Uterus (tissue), 2 donors: Measurements from ENCODE around the gene EPOP.

Source experiments
- POLR2A ChIP-seq, 2 donors: fragments of 450-650 bp; IDR thresholded peaks; one replicate each; pipeline ENCODE4 v1.6.1; 2016; ENCODE audit warnings: antibody characterized with exemption in 2 of 2, mild to moderate bottlenecking in 1 of 2, moderate library complexity in 1 of 2
- TF ChIP-seq, protein P1 (sequence below), 4 experiments: fragments of 200-600 bp in 2 of 4; fragments of 450-650 bp in 2 of 4; sonication (generic) in 2 of 4; IDR thresholded peaks; one replicate each; pipeline ENCODE4 v1.5.1; 2016 to 2019; ENCODE audit warnings: antibody characterized with exemption in 4 of 4, mild to moderate bottlenecking in 2 of 4, moderate library complexity in 1 of 4

DNA sequence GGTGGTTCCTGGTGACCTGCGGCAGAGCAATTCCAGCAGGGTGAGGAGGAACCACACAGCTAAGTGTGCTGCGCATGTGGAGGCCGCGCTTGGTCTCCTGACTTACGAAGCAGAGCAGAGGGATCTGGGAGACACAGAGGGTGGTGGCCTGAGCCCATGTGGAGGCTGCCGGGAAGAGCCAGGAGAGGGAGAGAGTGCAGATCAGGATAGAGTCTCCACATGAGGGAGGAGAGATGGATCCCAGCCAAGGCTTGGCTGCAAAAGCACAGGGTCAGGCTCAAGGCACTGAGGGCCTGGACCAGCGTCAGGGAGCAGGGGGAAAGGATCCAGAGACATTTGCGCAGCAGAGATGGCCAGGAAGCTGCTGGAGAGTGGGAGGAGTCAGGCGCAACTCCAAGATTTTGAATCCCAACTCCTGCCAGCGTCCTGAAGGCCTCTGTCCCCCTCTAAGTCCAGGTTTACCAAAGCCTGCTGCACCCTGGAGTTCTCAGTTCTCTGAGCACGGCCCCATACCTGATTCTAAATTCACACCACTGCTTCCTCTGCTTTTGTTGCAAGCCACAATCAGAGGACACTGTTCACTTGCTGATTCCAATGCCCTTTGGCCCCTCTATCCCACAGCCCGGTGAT lies 19.1 kb upstream of the EPOP start:
- TF ChIP-seq POLR2A (IDR thresholded peaks at IDR 0.05) = peak in 1 of 2 donors; percentile 19
- TF ChIP-seq, protein P1, sequence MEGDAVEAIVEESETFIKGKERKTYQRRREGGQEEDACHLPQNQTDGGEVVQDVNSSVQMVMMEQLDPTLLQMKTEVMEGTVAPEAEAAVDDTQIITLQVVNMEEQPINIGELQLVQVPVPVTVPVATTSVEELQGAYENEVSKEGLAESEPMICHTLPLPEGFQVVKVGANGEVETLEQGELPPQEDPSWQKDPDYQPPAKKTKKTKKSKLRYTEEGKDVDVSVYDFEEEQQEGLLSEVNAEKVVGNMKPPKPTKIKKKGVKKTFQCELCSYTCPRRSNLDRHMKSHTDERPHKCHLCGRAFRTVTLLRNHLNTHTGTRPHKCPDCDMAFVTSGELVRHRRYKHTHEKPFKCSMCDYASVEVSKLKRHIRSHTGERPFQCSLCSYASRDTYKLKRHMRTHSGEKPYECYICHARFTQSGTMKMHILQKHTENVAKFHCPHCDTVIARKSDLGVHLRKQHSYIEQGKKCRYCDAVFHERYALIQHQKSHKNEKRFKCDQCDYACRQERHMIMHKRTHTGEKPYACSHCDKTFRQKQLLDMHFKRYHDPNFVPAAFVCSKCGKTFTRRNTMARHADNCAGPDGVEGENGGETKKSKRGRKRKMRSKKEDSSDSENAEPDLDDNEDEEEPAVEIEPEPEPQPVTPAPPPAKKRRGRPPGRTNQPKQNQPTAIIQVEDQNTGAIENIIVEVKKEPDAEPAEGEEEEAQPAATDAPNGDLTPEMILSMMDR (IDR thresholded peaks at IDR 0.05) = peak in 2 of 4 experiments; percentile 6 to 8
